Lower leg skin (tissue), 4 donors: ENCODE data around the gene CREB1. TPM values are rescaled to one million over a fixed set of nuclear protein-coding genes. Genes with fewer than 3 reads are reported as not detected.

Source experiments
- DNase-seq, 2 donors: peaks; one replicate each; pipeline ENCODE4 v3.0.0-alpha.2; 2019; ENCODE audit warnings: low spot score in 2 of 2
- H3K4me3 ChIP-seq: fragments of 200-600 bp; sonication (generic); 2 replicates; pipeline ENCODE4 v1.5.1; 2017; ENCODE audit warnings: mild to moderate bottlenecking, low read depth; ENCODE audit not compliant: poor library complexity, severe bottlenecking
- POLR2A ChIP-seq, 2 donors: fragments of 450-650 bp; IDR thresholded peaks; one replicate each; pipeline ENCODE4 v1.6.1; 2016 to 2017; ENCODE audit warnings: antibody characterized with exemption in 2 of 2, mild to moderate bottlenecking in 1 of 2, moderate library complexity in 1 of 2
- WGBS, 2 donors: methylation state at CpG; one replicate each; pipeline ENCODE4 v1.1.5; 2018; 5-methylcytosine and 5-hydroxymethylcytosine counted together
- intact Hi-C: fragments of 100-400 bp; cut with DNase I; formaldehyde crosslinking; loops from one replicate; pipeline ENCODE4 v1.15.0; 2023; ENCODE audit warnings: low total_unique reads
- total RNA-seq, 4 donors: library from RNA; depleted of rRNA; stranded (reverse); fragments of >200 nt; gene quantifications; one replicate each; pipeline ENCODE4 v1.1.0, GENCODE V29; 2016
- TF ChIP-seq, protein P1 (sequence below), 3 donors: fragments of 450-650 bp; IDR thresholded peaks; one replicate each; pipeline ENCODE4 v1.5.1; 2016; ENCODE audit warnings: antibody characterized with exemption in 3 of 3, mild to moderate bottlenecking in 3 of 3, moderate library complexity in 2 of 3

CREB1 gene
- total RNA-seq, 4 donors from 2014 or later = 31.9 to 73.0 (median 46.9) TPM

GRCh38 chr2:207567671-207568070 is 37.9 kb downstream of the CREB1 start:
- intact Hi-C loops = no loop called here
- no peak for DNase-seq
- no peak overlapping the region for H3K4me3 ChIP-seq
- TF ChIP-seq POLR2A (IDR thresholded peaks at IDR 0.05) = no peak
- TF ChIP-seq, protein P1, sequence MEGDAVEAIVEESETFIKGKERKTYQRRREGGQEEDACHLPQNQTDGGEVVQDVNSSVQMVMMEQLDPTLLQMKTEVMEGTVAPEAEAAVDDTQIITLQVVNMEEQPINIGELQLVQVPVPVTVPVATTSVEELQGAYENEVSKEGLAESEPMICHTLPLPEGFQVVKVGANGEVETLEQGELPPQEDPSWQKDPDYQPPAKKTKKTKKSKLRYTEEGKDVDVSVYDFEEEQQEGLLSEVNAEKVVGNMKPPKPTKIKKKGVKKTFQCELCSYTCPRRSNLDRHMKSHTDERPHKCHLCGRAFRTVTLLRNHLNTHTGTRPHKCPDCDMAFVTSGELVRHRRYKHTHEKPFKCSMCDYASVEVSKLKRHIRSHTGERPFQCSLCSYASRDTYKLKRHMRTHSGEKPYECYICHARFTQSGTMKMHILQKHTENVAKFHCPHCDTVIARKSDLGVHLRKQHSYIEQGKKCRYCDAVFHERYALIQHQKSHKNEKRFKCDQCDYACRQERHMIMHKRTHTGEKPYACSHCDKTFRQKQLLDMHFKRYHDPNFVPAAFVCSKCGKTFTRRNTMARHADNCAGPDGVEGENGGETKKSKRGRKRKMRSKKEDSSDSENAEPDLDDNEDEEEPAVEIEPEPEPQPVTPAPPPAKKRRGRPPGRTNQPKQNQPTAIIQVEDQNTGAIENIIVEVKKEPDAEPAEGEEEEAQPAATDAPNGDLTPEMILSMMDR (IDR thresholded peaks at IDR 0.05) = no peak

GRCh38 chr2:207571370-207571769 is 41.6 kb downstream of the CREB1 start:
- TF ChIP-seq POLR2A (IDR thresholded peaks at IDR 0.05) = no peak
- TF ChIP-seq, protein P1 (IDR thresholded peaks at IDR 0.05) = no peak
- intact Hi-C loops = no loop called here
- H3K4me3 ChIP-seq = no peak overlapping the region
- DNase-seq = no peak
- 82 to 94% methylated on average over 3 of the region's 3 CpGs for WGBS, 2 donors

DNA sequence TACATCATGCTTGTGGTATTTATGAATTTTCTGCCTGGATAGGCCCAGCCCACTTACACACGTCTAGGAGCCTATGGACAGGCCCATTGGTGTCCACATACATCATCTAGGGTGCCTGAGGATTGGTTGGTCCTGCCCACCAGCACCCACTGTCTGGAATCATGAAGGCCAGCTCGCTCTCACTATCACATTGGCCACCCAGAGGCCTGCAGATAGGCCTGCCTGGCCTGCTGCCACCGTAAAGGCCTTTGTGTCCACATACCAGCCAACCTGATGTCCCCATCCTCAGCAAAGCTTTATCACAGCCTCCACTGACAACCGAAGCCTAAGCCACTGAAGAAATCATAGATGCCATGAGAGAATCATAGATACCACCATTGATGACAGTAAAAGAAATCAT is 55.2 kb downstream of the CREB1 start:
- H3K4me3 ChIP-seq = no peak overlapping the region
- DNase-seq = no peak
- intact Hi-C loops = no loop called here
- WGBS, 2 donors = 91 to 98% methylated on average over 4 of the region's 4 CpGs
- TF ChIP-seq POLR2A (IDR thresholded peaks at IDR 0.05) = no peak
- TF ChIP-seq, protein P1 (IDR thresholded peaks at IDR 0.05) = no peak

DNA sequence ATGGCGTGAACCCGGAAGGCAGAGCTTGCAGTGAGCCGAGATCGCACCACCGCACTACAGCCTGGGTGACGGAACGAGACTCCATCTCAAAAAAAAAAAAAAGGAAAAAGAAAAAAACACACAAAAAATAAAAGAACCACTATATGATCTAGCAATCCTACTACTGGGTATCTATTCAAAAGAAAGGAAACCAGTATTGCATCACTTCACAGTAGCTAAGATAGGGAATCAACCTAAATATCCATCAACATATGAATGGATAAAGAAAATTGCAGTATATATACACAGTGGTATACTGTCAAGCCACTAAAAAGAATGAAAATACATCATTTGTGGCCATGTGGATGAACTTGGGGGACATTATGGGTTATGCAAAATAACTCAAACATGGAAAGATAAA is 57.5 kb downstream of the CREB1 start:
- no peak overlapping the region for H3K4me3 ChIP-seq
- no peak for DNase-seq
- WGBS, 2 donors = 95 to 97% methylated on average over 7 of the region's 7 CpGs
- TF ChIP-seq POLR2A (IDR thresholded peaks at IDR 0.05) = no peak
- TF ChIP-seq, protein P1 (IDR thresholded peaks at IDR 0.05) = no peak
- intact Hi-C loops = no loop called here

DNA sequence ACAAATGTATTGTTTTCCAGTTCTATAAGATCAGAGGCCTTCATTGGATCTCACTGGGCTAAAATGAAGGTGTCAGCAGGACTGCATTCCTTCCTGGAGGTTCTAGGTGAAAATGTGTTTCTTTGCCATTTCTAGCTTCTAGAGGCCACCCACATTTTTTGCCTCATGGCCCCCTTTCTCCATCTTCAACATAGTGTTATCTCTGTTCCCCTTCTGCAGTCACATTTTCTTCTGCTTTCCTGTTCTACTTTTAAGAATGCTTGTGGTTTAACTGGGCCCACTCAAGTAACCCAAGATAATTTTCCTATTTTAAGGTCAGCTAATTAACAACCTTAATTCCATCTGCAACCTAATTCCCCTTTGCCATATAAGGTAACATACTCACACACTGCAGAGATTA is 59.4 kb downstream of the CREB1 start:
- no peak for TF ChIP-seq POLR2A (IDR thresholded peaks at IDR 0.05)
- TF ChIP-seq, protein P1 (IDR thresholded peaks at IDR 0.05) = no peak
- intact Hi-C loops = no loop called here
- H3K4me3 ChIP-seq = no peak overlapping the region
- no peak for DNase-seq

GRCh38 chr2:207593277-207593676 is 63.5 kb downstream of the CREB1 start:
- no peak for DNase-seq
- no peak overlapping the region for H3K4me3 ChIP-seq
- intact Hi-C loops = no loop called here
- TF ChIP-seq, protein P1 (IDR thresholded peaks at IDR 0.05) = no peak
- no peak for TF ChIP-seq POLR2A (IDR thresholded peaks at IDR 0.05)
